ENCODE measurements around the gene KIAA1671. TPM values are rescaled to one million over a fixed set of nuclear protein-coding genes. Genes with fewer than 3 reads are reported as not detected.

The KIAA1671 gene
- total RNA-seq, 1 donor from 2014 or later: 30.0 TPM

DNA sequence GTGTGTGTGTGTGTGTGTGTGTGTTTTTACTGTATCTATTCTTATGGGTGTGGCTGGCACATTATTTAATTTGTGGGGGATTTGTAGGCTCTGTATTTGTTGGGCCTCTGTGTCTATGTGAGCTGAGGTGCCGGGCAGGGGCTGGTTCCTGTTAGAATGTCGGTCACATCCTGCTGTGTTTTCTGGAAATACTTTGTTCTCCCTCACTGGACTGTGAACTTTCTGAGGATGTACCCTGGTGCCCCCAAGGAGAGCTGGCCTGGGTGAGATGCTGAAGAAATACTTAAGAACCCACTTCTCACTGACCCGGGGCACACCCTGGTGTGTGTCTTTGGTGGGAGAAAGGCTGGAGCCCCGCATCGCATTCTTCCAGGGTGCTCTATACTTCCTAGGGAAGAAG, 28.6 kb downstream of the KIAA1671 start:
- no peak for DNase-seq (ENCODE audit: low read depth, low spot score)

DNA sequence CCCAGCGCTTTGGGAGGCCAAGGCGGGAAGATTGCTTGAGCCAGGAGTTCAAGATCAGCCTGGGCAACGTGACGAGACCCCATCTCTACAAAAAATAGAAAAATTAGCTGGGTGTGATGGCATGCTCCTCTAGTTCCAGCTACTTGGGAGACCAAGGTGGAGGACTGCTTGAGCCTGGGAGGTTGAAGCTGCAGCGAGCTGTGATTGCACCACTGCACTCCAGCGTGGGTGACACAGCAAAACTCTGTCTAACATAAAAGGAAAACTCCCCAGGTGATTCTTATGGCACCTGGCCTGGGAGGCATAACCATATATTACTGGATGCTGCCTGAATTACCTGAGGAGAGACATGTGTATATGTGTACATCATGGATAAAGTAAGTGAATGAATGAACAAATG, 29.1 kb downstream of the KIAA1671 start:
- DNase-seq (ENCODE audit: low read depth, low spot score): no peak

DNA sequence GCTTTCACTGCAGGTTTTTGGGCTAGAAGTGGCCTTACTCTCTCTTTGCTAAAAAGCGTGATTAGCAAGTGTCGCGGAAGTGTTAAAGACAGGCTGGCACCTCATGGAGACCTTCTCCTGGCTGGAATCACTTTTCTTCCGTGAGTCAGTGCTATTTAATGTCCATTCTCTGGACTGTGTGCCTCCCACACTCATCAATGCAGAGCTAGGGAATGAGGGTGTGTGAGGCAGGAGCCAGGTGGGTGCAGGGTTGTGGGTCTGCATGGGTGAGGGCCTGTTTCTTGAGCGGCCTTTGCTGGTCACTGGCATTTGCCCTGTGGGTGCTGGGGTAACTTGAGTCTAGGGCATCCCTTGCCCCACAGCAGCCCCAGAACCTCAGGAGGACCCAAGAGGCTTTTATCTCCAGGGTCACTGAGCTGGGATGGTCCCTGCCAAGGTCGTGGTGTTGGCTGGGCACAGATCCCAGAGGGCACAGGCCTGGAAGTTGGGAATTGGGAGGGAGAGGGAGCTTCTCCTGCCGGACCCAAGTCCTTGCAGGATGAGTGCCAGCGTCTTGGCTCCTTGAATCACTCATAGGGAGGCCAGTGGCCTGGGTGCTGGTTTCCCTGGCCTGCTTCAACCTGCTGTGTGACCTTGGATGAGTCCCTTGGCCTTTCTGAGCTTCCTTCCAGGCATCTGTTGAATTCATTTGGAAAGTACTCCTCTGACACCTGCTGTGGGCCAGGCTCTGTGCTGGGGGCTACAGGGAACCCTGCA, 30.0 kb downstream of the KIAA1671 start:
- no peak for DNase-seq (ENCODE audit: low read depth, low spot score)

DNA sequence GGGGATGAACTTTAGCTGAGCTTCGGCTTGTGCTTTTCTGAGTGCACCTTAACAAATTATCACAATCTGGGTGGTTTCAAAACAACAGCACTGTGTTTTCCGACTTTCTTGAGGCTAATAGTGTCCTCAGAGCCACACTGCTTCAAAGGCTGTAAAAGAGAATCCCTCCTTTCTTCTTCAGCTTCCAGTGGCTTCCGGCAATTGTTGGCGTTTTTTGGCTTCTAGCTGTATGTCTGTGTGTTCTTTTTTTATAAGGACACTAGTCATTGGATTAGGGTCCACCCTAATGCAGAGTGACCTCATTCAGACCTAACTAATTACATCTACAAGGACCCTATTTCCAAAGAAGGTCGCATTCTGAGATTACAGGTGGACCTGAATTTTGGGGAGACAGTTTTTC, 30.6 kb downstream of the KIAA1671 start:
- DNase-seq (ENCODE audit: low read depth, low spot score): peak; percentile 41

DNA sequence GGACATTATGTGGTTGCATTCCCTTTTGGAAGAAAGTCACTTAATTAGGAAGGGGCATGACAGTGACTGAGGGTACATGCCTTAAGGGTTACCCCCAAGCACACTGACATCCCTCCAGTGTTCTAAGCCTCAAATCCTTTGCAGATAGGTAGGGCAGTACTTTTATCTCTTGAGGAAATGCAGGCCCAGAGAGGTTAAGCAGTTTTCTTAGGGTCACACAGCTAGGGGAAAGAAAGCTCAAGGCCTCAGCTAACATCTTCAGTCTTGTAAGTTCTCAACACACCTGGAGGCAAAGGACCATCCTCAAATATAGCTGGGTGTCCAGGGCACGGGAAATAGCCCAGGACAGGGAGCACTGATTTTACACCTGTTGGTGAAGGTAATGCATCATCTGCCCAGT, 31.6 kb downstream of the KIAA1671 start:
- DNase-seq (ENCODE audit: low read depth, low spot score): no peak

DNA sequence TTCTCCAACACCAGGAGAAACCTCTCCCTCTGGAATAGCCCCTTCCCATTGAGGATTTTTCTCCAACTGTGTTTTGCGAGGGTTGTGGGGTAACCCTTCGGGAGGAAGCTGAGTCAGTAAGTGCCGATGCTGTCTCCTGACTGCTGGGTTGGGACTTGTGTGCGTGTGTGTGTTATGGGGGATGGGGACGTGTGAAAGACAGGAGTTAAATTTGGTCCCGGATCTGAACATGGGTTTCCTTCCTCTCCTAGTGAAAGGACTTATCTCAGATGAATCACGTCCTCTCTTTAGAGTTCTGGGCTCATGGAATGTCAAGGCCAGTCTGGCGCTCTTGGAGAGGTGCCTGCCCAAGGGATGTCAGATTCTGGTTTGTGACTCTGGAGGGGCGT, 33.3 kb downstream of the KIAA1671 start:
- DNase-seq (ENCODE audit: low read depth, low spot score): peak; percentile 100

DNA sequence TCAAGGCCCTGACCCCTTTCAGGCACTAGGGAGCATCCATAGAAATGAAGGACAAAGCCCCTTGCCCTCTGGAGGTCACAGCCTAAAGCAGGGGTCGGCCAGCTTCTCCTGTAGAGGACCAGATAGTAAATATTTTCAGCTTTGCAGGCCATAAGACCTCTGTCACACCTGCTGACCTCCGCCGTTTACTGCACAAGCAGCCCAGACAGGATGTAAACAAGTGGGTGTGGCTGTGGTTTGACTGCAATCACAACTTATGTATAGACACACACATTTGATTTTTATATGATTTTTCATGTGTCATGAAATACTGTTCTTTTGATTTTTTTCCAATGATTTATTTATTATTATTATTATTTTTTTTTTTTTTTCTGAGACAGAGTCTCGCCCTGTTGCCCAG, 34.3 kb downstream of the KIAA1671 start:
- DNase-seq (ENCODE audit: low read depth, low spot score): no peak

DNA sequence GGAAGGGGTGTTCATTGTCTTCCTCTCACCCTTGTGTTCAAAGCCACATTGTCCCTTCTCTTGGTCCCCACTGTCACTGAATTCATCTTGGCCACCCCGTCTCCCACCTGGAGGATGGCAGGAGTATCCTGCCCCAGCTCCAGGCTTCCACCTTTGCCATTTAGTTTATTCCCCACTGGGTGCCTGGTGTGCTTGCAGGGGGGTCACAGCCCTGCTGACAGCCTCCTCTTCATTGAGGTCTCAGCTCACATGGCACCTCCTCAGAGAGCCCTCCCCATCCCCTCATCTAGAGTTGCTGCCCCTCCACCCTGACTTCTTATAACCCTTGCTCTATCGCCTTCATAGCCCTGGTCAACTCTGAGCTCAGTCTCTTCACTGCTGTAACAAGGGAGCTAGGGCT, 36.6 kb downstream of the KIAA1671 start:
- DNase-seq (ENCODE audit: low read depth, low spot score): no peak

DNA sequence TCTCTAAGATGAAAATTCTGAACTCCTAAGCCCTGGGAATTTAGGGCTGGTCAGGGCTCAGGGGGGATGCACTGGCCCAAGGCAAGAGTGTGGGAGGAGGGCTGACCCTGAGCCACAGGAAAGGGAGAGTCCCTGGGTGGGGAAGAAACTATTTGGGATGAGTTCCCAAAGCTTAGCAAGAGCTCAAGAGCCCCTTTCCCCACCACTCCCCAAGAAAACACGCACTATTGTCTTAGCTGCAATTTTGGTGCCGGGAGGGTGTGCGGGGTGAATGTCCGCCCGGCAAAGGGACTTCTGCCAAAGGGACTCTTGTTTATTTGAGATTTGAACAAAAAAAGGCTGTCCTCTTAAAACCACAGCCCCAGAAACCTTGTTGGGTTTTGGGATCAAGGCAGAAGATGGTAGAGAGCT, 37.0 kb downstream of the KIAA1671 start:
- no peak for DNase-seq (ENCODE audit: low read depth, low spot score)

DNA sequence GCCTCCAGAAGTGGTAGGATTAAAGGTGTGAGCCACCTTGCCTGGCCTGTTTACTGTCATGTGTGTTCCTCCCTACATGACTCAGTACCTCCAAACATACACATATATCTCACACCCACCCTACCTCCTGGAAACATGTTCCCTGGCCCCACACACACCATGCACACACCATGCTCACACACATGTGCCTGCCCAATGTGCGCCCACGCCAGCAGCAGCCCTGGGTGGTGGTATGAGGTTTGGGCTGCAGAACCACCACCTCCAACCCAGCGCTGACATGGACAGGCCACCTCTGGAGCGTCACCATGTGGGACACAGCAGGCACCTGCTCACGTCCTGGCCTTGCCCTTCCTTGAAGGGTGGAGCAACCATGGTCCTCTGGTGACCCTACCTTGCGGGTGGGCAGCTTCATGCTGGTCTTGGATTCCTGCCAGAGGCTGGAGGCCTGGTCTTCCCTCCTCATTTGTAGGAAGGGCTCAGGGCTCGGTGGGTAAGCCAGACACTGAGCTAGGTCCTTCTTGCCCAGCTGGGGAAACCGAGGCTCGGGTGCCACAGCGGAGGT, 37.9 kb downstream of the KIAA1671 start:
- DNase-seq (ENCODE audit: low read depth, low spot score): no peak

DNA sequence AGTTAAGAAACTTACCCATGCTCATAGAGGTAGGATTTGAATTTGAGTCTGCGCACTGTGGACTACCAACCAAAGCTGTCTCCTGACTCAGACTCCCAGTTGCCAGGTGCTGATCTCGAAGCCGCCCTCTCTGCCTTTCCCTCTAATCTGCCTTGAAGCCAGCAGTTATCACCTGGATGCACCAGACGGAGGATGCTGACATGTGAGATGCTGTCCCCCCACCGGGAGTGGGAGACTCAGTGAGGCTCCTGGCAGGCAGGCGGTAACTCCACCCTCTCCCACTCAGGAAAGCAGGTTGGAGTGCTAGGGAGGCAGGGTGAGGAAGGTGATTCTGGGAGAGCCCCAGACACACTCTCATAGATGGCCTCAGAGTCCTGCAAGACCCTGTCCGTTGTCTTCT, 40.4 kb downstream of the KIAA1671 start:
- no peak for DNase-seq (ENCODE audit: low read depth, low spot score)

DNA sequence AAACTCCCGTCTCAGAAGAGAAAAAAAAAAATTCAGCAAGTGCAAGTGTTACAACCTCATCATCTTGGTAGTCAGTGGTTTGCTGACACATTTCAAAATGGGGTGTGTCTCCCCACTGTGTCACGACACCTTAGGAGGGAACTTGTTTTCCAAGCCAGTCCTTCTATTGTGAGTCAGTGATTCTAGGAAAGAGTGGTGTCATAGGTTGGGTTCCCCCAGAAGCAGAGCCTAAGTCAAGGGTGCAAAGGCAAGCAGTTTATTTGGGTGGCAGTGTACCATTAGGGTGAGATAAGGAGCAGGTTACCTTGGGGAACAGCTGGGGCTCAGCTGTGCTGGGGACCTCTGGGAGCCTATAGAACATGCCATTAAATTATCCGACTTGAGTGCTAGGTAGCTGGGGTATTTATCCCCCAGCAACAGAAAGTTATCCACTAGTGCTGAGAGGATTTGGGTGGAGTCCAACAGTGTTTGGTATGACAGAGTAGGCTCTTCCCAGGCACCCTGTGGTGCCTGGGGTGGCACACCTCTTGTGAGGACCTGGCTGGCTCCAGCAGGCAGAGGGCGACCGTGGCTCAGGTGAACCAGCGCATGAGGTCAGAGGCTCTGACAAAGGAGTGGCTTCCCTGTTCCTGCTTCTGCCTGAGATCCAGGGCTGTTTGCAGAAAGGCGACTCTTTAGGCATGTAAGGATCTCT, 41.7 kb downstream of the KIAA1671 start:
- DNase-seq (ENCODE audit: low read depth, low spot score): no peak

DNA sequence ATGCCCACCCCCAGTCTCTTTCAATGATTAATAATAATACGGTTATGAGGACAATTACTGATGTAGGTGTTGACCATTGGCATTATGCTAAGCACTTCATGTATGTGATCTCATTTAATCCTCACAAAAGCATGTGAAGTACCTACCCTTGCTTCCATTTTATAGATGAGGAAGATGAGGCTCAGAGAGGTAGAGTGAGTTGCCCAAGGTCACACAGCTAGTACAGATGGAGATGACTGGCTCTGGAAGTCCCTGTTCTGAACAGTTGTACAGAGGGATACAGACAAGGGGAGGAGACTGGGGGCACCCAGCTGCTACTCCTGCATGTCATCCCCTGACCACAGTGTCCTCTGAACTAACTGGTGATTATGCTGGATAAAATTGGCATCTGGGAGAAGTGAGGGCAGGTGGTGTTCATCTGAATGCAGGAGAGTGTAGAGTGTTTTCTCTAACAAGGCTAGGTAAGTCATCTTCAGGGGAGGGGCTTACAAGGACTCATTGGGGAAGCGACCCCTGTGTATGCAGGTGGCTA, 43.2 kb downstream of the KIAA1671 start:
- no peak for DNase-seq (ENCODE audit: low read depth, low spot score)

DNA sequence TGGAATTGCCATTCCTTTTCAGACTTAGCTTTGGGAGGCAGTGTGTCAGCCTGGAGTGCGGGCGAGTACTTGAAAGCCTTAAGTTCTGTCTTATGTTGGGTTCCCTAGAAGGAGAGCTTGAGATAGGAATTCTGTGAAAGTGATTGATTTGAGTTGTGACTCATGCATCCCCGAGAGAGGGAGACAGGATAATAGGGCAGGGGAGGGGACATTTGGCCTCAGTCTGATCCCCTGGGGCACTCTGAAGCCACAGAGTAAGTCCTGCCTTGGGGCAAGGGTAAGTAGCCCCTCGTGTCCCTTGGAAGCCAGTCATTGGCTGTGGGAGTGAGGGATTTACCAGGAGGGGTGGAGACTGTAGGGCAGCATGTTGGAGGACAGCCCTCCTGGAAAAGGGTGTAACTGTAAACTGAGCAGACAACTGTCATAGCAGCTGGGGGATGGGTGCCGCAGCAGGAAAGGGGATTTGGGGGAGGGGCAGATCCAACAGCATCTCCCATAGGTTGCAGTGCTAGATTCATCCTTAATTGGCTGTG, 44.0 kb downstream of the KIAA1671 start:
- peak; percentile 22 for DNase-seq (ENCODE audit: low read depth, low spot score)

DNA sequence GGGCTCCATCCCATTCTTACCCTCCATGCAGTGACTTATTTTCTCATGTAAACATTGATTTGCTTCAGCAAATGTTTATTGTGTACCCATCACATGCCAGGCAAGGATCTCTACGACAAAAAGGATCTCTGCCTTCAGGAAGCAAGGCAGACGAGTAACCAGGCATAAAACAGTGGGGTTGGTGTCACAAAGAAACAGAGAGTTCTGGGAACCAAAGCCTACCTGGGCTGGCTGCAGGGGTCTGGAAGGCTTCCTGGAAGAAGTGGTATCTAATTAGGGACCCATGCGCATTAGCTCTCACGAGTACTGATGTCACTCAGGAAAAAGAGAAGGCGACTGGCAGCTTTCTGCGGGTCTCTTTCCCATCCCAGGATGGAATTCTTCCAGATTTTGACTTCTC, 44.5 kb downstream of the KIAA1671 start:
- DNase-seq (ENCODE audit: low read depth, low spot score): no peak

DNA sequence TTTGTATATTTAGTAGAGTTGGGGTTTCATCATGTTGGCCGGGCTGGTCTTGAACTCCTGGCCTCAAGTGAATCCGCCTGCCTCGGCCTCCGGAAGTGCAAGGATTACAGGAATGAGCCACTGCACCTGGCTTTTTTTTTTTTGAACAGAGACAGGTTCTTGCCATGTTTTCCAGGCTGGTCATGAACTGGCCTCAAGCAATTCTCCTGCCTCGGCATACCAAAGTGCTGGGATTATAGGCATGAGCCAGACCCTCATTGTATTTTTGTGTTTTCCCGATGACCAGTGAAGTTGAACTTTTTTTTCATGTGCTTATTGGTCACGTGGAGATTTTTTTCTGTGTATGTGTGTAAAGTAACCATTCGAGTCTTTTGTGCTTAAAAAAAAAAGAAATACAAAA, 48.2 kb downstream of the KIAA1671 start:
- DNase-seq (ENCODE audit: low read depth, low spot score): no peak

DNA sequence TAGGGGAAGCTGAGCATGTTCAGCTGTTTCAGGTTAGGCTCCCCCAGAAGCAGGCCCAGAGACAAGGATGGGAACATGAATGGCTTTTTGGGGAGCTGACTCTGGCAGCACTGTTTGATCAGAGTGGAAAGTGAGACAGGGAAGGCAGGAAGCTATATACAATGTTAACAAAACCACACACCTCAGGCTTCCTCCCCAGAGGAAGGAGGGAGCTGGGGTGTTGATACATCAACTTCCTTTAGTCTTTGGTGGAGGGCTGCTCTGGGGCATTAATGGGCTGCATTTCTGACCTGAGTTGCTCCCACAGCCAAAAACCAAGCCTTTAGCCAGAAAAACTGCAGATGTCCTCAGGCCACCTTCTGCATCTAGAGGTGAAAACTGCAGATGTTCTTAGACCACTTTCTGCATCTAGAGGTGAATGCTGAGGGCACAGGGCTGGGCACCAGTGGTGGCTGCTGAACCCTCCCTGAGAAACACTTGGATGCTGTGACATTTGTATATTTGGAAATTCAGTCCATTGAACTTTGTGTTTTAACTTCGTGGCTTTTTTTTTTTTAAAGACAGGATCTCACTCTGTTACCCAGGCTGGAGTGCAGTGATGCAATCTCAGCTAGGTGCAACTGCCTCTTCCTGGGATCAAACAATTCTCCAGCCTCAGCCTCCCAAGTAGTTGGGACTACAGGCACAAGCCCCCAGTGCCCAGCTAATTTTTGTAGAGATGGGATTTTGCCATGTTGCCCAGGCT, 49.9 kb downstream of the KIAA1671 start:
- DNase-seq (ENCODE audit: low read depth, low spot score): no peak

DNA sequence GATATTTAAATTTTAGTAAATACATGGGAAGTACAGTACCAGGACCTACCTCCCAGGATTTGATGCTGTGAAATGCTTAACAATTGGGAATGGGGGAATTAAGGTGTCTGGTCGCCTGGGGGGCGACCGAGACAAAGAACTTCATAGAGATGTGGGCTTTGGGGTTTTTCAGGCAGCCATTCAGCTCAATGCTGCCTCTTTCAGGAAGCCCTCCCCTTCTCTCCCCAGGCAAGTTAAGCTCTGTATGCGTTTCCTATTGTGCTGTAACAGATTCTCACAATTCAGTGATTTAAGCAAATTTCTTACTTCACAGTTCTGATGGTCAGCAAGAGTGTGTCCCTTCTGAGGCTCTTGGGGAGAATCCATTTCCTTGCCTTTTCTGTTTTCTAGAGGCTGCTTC, 53.8 kb downstream of the KIAA1671 start:
- DNase-seq (ENCODE audit: low read depth, low spot score): no peak

DNA sequence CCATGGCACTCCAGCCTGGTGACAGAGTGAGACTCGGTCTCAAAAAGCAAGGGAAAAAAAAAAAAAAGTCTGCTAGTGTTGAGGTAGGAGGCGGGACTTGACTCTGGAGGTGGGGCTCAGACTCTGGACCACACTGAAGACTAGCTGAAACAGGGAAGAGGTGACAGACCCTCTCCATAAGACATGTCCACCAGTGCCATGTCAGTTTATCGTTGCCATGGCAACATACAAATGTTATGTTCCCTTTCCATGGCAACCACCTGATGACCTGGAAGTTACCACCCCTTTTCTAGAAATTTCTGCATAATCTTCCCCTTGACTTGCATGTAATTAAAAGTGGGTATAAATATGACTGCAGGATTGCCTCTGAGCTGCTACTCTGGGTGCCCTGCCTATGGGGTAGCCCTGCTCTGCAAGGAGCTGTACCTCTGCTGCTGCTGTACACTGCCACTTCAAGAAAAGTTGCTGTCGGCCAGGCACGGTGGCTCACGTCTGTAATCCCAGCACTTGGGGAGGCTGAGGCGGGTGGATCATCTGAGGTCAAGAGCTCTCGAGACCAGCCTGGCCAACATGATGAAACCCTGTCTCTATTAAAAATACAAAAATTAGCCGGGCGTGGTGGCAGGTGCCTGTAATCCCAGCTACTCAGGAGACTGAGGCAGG, 55.1 kb downstream of the KIAA1671 start:
- no peak for DNase-seq (ENCODE audit: low read depth, low spot score)

DNA sequence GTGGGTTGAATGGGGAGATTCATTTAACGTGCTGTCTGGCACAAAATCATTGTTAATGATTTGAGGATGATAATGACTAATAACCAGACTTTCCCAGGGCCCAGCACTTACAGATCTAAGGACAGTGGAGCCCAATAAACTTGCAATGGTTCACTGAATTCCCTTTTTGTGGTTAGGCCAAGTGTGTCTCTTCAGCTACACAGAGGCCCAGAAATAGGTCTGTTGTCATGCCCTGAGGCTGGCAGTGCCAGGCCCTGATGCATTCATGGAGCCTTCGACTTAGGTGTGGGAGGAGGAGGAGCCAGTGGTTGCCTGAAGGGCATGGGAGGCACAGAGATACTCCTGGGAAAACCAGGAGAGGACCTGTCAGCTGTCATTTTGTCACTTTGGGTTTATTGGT, 56.1 kb downstream of the KIAA1671 start:
- DNase-seq (ENCODE audit: low read depth, low spot score): no peak

DNA sequence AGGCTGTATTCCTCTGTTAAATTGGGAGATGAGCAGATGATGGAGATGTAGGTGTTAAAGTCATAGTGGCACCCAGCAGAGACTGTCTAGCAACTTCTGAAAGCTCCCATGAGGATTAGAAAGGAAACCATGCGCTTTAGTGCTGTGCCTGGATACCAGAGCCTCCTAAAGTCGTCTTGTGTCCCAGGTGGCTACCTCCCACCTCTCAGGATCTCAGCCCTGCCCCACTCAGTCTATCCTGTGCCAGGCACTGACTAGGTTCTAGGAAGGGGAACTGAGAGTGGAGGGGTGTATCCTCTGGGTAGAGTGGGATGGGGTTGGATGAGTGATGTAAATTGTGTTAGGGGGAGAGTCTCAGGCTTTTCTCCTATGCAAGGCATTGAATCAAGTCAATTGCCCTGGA, 60.2 kb downstream of the KIAA1671 start:
- DNase-seq (ENCODE audit: low read depth, low spot score): no peak
